Ovary (tissue), 9 donors: ENCODE results near the gene MOXD1. TPM values are rescaled to one million over a fixed set of nuclear protein-coding genes. Genes with fewer than 3 reads are reported as not detected.

Experiments
- DNase-seq, 5 donors: peaks; one replicate each; pipeline ENCODE4 v3.0.0-alpha.2; 2019 to 2020
- H3K27ac ChIP-seq, 2 donors: fragments of 200-600 bp; one replicate each; pipeline versions ENCODE4 v1.5.1 to v1.8.0; 2019 to 2022
- H3K27me3 ChIP-seq: fragments of 200-600 bp; one replicate; pipeline ENCODE4 v1.8.0; 2022
- H3K36me3 ChIP-seq: fragments of 200-600 bp; sonication (generic); one replicate; pipeline ENCODE4 v1.5.1; 2019
- H3K4me1 ChIP-seq: one replicate; pipeline ENCODE4 v1.8.1; 2013; ENCODE audit warnings: mild to moderate bottlenecking, moderate library complexity; ENCODE audit not compliant: insufficient read depth
- H3K4me3 ChIP-seq: fragments of 200-600 bp; sonication (generic); one replicate; pipeline ENCODE4 v1.5.1; 2017
- H3K9me3 ChIP-seq, 2 donors: fragments of 200-600 bp in 1 of 2; sonication (generic) in 1 of 2; one replicate each; pipeline versions ENCODE4 v1.5.1 to v1.8.1; 2013 to 2019; ENCODE audit warnings: mild to moderate bottlenecking in 1 of 2, moderate library complexity in 1 of 2
- CTCF ChIP-seq, 3 donors: fragments of 450-650 bp in 2 of 3; fragments of 200-600 bp in 1 of 3; IDR thresholded peaks; one replicate each; pipeline versions ENCODE4 v1.5.1 to v1.8.0; 2016 to 2022; ENCODE audit warnings: antibody characterized with exemption in 3 of 3, mild to moderate bottlenecking in 1 of 3
- EP300 ChIP-seq: sonication (generic); formaldehyde crosslinking; IDR thresholded peaks from one replicate; pipeline ENCODE4 v1.6.1; 2017; ENCODE audit warnings: antibody characterized with exemption
- POLR2A ChIP-seq: fragments of 450-650 bp; IDR thresholded peaks from one replicate; pipeline ENCODE4 v1.6.1; 2017; ENCODE audit warnings: antibody characterized with exemption, mild to moderate bottlenecking, moderate library complexity
- WGBS, 3 donors: extraction: QIAGEN DNeasy Blood & Tissue Kit in 1 of 3; methylation state at CpG; one replicate each; pipeline versions ENCODE4 v1.1.5 to v1.1.7; 2013 to 2017; 5-methylcytosine and 5-hydroxymethylcytosine counted together
- intact Hi-C, 4 donors: fragments of 100-400 bp; cut with DNase I; formaldehyde crosslinking; loops; one replicate each; pipeline versions ENCODE4 v1.11.0 to v1.15.1; 2022 to 2023
- polyA plus RNA-seq, 2 donors: library from polyadenylated mRNA; stranded (reverse); fragments of 200-250 nt in 1 of 2; fragments of 350-450 nt in 1 of 2; fragmentation: Illumina TruSeq in 1 of 2; extraction: RNeasy Lipid Tissue Mini Kit (QIAGEN cat#74804) in 1 of 2; gene quantifications; one replicate each; pipeline ENCODE4 v1.2.3, GENCODE V29; 2013 to 2014
- total RNA-seq, 7 donors: library from RNA; depleted of rRNA in 2 of 7; stranded (reverse); fragments of >200 nt in 2 of 7; fragmentation: NEBNext Ultra II Directional in 3 of 7; extraction: Animal tissue kit (Norgen Biotek cat#: 25700) in 3 of 7; gene quantifications; one replicate each; pipeline versions ENCODE4 v1.1.0 to v1.2.4, GENCODE V29; 2016 to 2023
- donor health status: DM: no; HTN: no; CAD: no; lungs with moderate emphysema.
- donor health status: DM: no; HTN: no; CAD: no.
- donor health status: Bipolar disorder and iron deficiency.
- donor health status: DM: yes; HTN: yes; CAD: no.
- donor health status: DM: no; HTN: no; CAD: no.
- donor health status: DM: yes; HTN: yes; CAD: no.

The MOXD1 gene
- total and polyA plus RNA-seq, 9 donors = 0.31 to 4.2 (median 0.77) TPM

GRCh38 chr6:132247381-132248159 is 153.7 kb downstream of the MOXD1 start:
- H3K36me3 ChIP-seq = no peaks in the 10 kb centered on the region
- peaks cover 0 to 5% of the 10 kb centered on the region in 2 donors for H3K9me3 ChIP-seq
- WGBS, 3 donors = 48 to 62% (median 56%) methylated on average over 7 of the region's 7 CpGs
- no peak for DNase-seq
- H3K27ac ChIP-seq = no peak overlapping the region
- H3K27me3 ChIP-seq = no peaks in the 10 kb centered on the region
- H3K4me3 ChIP-seq = no peak overlapping the region
- peaks cover 3% of the 10 kb centered on the region for H3K4me1 ChIP-seq
- no peak for TF ChIP-seq CTCF (IDR thresholded peaks at IDR 0.05)
- no peak for TF ChIP-seq POLR2A
- TF ChIP-seq EP300 = no peak
- intact Hi-C loops = no loop called here

GRCh38 chr6:132246632-132247270 is 154.5 kb downstream of the MOXD1 start:
- H3K27me3 ChIP-seq = no peaks in the 10 kb centered on the region
- H3K9me3 ChIP-seq = no peaks in the 10 kb centered on the region
- TF ChIP-seq CTCF (IDR thresholded peaks at IDR 0.05) (no peak), POLR2A (no peak), EP300 (no peak)
- no peak for DNase-seq
- no peaks in the 10 kb centered on the region for H3K36me3 ChIP-seq
- no peak overlapping the region for H3K27ac ChIP-seq
- H3K4me1 ChIP-seq = peaks cover 3% of the 10 kb centered on the region
- H3K4me3 ChIP-seq = no peak overlapping the region
- intact Hi-C loops = no loop called here
- 30 to 70% (median 37%) methylated on average over 16 of the region's 16 CpGs for WGBS, 3 donors

GRCh38 chr6:132246120-132246617 is 155.1 kb downstream of the MOXD1 start:
- no peak for TF ChIP-seq CTCF (IDR thresholded peaks at IDR 0.05)
- TF ChIP-seq POLR2A = no peak
- TF ChIP-seq EP300 = no peak
- 49 to 63% (median 51%) methylated on average over 2 of the region's 2 CpGs for WGBS, 3 donors
- no peak overlapping the region for H3K27ac ChIP-seq
- no peak overlapping the region for H3K4me3 ChIP-seq
- intact Hi-C loops = no loop called here
- H3K9me3 ChIP-seq = no peaks in the 10 kb centered on the region
- H3K27me3 ChIP-seq = no peaks in the 10 kb centered on the region
- H3K36me3 ChIP-seq = no peaks in the 10 kb centered on the region
- DNase-seq = no peak
- H3K4me1 ChIP-seq = peaks cover 3% of the 10 kb centered on the region

Other genes with a start within 250 kb of the MOXD1 start
- gene STX7, start 111.6 kb upstream of the MOXD1 start, total RNA-seq = 10 to 100 TPM; 23.4 to 51.5 (median 44.0) TPM
- gene STX7, start 111.6 kb upstream of the MOXD1 start, polyA plus RNA-seq = 10 to 100 TPM; 21.3 to 57.2 TPM
- not detected for gene TAAR9, start 136.8 kb upstream of the MOXD1 start, total RNA-seq
- not detected for gene TAAR9, start 136.8 kb upstream of the MOXD1 start, polyA plus RNA-seq
- gene TAAR8, start 151.2 kb upstream of the MOXD1 start, total RNA-seq = not detected
- not detected for gene TAAR8, start 151.2 kb upstream of the MOXD1 start, polyA plus RNA-seq
- not detected for gene TAAR6, start 168.8 kb upstream of the MOXD1 start, total RNA-seq
- not detected for gene TAAR6, start 168.8 kb upstream of the MOXD1 start, polyA plus RNA-seq
- gene TAAR5, start 188.3 kb upstream of the MOXD1 start, total RNA-seq = not detected
- gene TAAR5, start 188.3 kb upstream of the MOXD1 start, polyA plus RNA-seq = not detected
- not detected for gene TAAR2, start 222.8 kb upstream of the MOXD1 start, total RNA-seq
- gene TAAR2, start 222.8 kb upstream of the MOXD1 start, polyA plus RNA-seq = not detected